Activated CD4-positive, alpha-beta memory T cell treated with anti-CD3 and anti-CD28 coated beads, Interleukin-2, amount 10 ng/mL, durations not matched to agents 7 days and 5 days (primary cell): ENCODE data around the gene HSPA6. TPM values are rescaled to one million over a fixed set of nuclear protein-coding genes. Genes with fewer than 3 reads are reported as not detected.
A peak's percentile ranks its signal among the peaks of the same experiment; 100 is the strongest.
"Not testable (repeated sequence)": the region's sequence is repeated elsewhere in the genome, so short reads cannot be mapped to it uniquely, and the experiment has no call there.

Source experiments
- CTCF ChIA-PET: fragments of 350-600 bp; sonication (Branson Sonifier 250); formaldehyde crosslinking; loops from one replicate; lab custom pipeline; 2021; ENCODE audit warnings: antibody characterized with exemption, inconsistent platforms; lab: Charles Lee
- POLR2A ChIA-PET: fragments of 350-600 bp; sonication (Branson Sonifier 250); formaldehyde crosslinking; loops from one replicate; lab custom pipeline; 2021; ENCODE audit warnings: antibody characterized with exemption; lab: Charles Lee
- DNase-seq: peaks from one replicate; pipeline ENCODE4 v3.0.0-alpha.2; 2020
- H3K27ac Mint-ChIP-seq: one replicate; pipeline ENCODE4 v1.8.0; 2021; ENCODE audit warnings: mild to moderate bottlenecking, mixed read lengths
- H3K27me3 Mint-ChIP-seq: one replicate; pipeline ENCODE4 v1.8.0; 2021; ENCODE audit warnings: mixed read lengths
- H3K36me3 Mint-ChIP-seq: one replicate; pipeline ENCODE4 v1.8.0; 2021; ENCODE audit warnings: low read depth, mixed read lengths
- H3K4me1 Mint-ChIP-seq: one replicate; pipeline ENCODE4 v1.8.0; 2021; ENCODE audit warnings: mixed read lengths
- H3K4me3 Mint-ChIP-seq: one replicate; pipeline ENCODE4 v1.8.0; 2021; ENCODE audit warnings: mild to moderate bottlenecking, mixed read lengths
- H3K9me3 Mint-ChIP-seq: one replicate; pipeline ENCODE4 v1.8.0; 2021; ENCODE audit warnings: mixed read lengths
- total RNA-seq, 2 experiments: library from RNA; stranded (reverse); gene quantifications; one replicate each; pipeline ENCODE4 v1.2.3, GENCODE V29; 2021

The HSPA6 gene
- total RNA-seq, 2 experiments from 2014 or later, result 0.91 to 1.2 TPM

GRCh38 chr1:161560960-161561715 lies 36.8 kb downstream of the HSPA6 start:
- H3K4me3 Mint-ChIP-seq, result peak overlapping the region; percentile 43
- peaks cover 15% of the 10 kb centered on the region for H3K4me1 Mint-ChIP-seq
- DNase-seq, CTCF ChIA-PET, H3K9me3 Mint-ChIP-seq, H3K27me3 Mint-ChIP-seq, H3K36me3 Mint-ChIP-seq, POLR2A ChIA-PET: not testable (repeated sequence)
- peak overlapping the region; percentile 67 for H3K27ac Mint-ChIP-seq

- CTCF ChIA-PET, DNase-seq, H3K9me3 Mint-ChIP-seq, H3K27ac Mint-ChIP-seq, H3K4me3 Mint-ChIP-seq, H3K36me3 Mint-ChIP-seq, POLR2A ChIA-PET: not testable (repeated sequence)
- peaks cover 18% of the 10 kb centered on the region for H3K4me1 Mint-ChIP-seq
- H3K27me3 Mint-ChIP-seq, result peaks cover 10% of the 10 kb centered on the region
Observed at GRCh38 chr1:161562441-161562840, 38.1 kb downstream of the HSPA6 start.

- Mint-ChIP-seq H3K27me3 (peaks cover 10% of the 10 kb centered on the region), H3K4me1 (peaks cover 18% of the 10 kb centered on the region)
- DNase-seq, H3K36me3 Mint-ChIP-seq, H3K27ac Mint-ChIP-seq, CTCF ChIA-PET, H3K4me3 Mint-ChIP-seq, H3K9me3 Mint-ChIP-seq, POLR2A ChIA-PET: not testable (repeated sequence)
Observed at GRCh38 chr1:161563522-161563921, 39.2 kb downstream of the HSPA6 start.

- H3K9me3 Mint-ChIP-seq, H3K4me3 Mint-ChIP-seq, H3K36me3 Mint-ChIP-seq, POLR2A ChIA-PET, H3K4me1 Mint-ChIP-seq, DNase-seq, H3K27ac Mint-ChIP-seq: not testable (repeated sequence)
- CTCF ChIA-PET, result interaction anchor here (1.9 kb wide), 1 partner anchor 173 kb away, joined by 7 read pairs; no protein-coding TSS in a partner anchor
- peaks cover 20% of the 10 kb centered on the region for H3K27me3 Mint-ChIP-seq
Observed at GRCh38 chr1:161566602-161566960, 42.2 kb downstream of the HSPA6 start.

- H3K27me3 Mint-ChIP-seq, result peaks cover 12% of the 10 kb centered on the region
- POLR2A ChIA-PET, H3K27ac Mint-ChIP-seq, H3K9me3 Mint-ChIP-seq, H3K4me1 Mint-ChIP-seq, DNase-seq, H3K36me3 Mint-ChIP-seq, CTCF ChIA-PET, H3K4me3 Mint-ChIP-seq: not testable (repeated sequence)
Observed at GRCh38 chr1:161571703-161572102, 47.4 kb downstream of the HSPA6 start.

Other genes starting within 250 kb of the HSPA6 start
- gene MPZ, start 214.6 kb upstream of the HSPA6 start, total RNA-seq, result 1 to 10 TPM; 5.9 to 8.1 TPM
- gene SDHC, start 210.2 kb upstream of the HSPA6 start, total RNA-seq, result 100 to 1,000 TPM; 172 to 173 TPM
- gene CFAP126, start 156.7 kb upstream of the HSPA6 start, total RNA-seq, result not detected
- gene FCGR2A, start 19.1 kb upstream of the HSPA6 start, total RNA-seq, result under 1 TPM in 1 of 2 experiments, not detected in 1; 0.30 TPM
- gene FCGR3A, start 25.3 kb downstream of the HSPA6 start, total RNA-seq, result under 1 TPM; 0.18 to 0.53 TPM
- not detected for gene FCGR3B, start 106.6 kb downstream of the HSPA6 start, total RNA-seq
- under 1 TPM; 0.18 to 0.25 TPM for gene FCGR2B, start 138.6 kb downstream of the HSPA6 start, total RNA-seq
- gene FCRLA, start 182.7 kb downstream of the HSPA6 start, total RNA-seq, result not detected
- under 1 TPM; 0.35 to 0.43 TPM for gene FCRLB, start 197.0 kb downstream of the HSPA6 start, total RNA-seq
- gene DUSP12, start 225.2 kb downstream of the HSPA6 start, total RNA-seq, result 10 to 100 TPM; 23.4 to 23.5 TPM
- gene ATF6, start 241.8 kb downstream of the HSPA6 start, total RNA-seq, result 10 to 100 TPM; 19.3 TPM